ENCODE data around the gene CLEC4C.
"Not testable (repeated sequence)": the region's sequence is repeated elsewhere in the genome, so short reads cannot be mapped to it uniquely, and the experiment has no call there.

DNA sequence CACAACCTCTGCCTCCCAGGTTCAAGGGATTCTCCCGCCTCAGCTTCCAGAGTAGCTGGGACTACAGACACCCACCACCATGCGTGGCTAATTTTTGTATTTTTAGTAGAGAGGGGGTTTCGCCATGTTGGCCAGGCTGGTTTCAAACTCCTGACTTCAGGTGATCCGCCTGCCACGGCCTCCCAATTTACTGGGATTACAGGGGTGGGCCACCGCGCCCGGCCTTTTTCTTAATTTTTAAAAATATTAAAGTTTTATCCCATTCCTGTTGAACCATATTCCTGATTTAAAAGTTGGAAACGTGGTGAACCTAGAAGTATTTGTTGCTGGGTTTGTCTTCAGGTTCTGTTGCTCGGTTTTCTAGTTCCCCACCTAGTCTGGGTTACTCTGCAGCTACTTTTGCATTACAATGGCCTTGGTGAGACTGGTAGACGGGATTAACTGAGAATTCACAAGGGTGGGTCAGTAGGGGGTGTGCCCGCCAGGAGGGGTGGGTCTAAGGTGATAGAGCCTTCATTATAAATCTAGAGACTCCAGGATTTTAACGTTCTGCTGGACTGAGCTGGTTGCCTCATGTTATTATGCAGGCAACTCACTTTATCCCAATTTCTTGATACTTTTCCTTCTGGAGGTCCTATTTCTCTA is 41.8 kb upstream of the CLEC4C start, which contains the start of gene NANOG:
- TF ChIP-seq, protein P1, sequence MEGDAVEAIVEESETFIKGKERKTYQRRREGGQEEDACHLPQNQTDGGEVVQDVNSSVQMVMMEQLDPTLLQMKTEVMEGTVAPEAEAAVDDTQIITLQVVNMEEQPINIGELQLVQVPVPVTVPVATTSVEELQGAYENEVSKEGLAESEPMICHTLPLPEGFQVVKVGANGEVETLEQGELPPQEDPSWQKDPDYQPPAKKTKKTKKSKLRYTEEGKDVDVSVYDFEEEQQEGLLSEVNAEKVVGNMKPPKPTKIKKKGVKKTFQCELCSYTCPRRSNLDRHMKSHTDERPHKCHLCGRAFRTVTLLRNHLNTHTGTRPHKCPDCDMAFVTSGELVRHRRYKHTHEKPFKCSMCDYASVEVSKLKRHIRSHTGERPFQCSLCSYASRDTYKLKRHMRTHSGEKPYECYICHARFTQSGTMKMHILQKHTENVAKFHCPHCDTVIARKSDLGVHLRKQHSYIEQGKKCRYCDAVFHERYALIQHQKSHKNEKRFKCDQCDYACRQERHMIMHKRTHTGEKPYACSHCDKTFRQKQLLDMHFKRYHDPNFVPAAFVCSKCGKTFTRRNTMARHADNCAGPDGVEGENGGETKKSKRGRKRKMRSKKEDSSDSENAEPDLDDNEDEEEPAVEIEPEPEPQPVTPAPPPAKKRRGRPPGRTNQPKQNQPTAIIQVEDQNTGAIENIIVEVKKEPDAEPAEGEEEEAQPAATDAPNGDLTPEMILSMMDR (IDR thresholded peaks at IDR 0.05) = not testable (repeated sequence)
- TF ChIP-seq EZH2 (IDR thresholded peaks at IDR 0.05; ENCODE audit: borderline replicate concordance, insufficient read depth, low read depth, low read length, poor library complexity, severe bottlenecking) = not testable (repeated sequence)

Measured in B cell (primary cell).